Brain pericyte (primary cell): Measurements from ENCODE around the gene GHRHR.

Experiments
- DNase-seq: peaks from one replicate; pipeline ENCODE4 v3.0.0-alpha.2; 2012; ENCODE audit warnings: low read depth, low spot score

The GHRHR gene

DNA sequence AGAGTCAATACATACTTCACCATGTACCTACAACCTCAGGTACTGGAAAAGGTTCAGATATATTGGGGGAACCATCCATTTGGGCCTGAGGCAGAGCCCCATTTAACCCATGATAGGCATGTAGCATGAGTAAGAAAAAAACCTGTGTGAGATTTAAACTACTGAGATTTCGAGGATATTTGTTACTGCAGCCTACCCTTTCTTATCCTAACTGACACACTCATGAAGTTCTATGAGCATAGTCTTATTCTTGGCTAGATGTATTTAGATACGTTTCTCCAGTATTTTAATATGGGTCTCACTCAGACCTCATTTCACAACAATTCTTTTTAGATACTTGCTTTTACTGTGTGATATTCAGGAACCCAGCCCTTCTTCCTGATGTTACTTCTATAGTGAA is 39.3 kb downstream of the GHRHR start:
- no peak for DNase-seq

DNA sequence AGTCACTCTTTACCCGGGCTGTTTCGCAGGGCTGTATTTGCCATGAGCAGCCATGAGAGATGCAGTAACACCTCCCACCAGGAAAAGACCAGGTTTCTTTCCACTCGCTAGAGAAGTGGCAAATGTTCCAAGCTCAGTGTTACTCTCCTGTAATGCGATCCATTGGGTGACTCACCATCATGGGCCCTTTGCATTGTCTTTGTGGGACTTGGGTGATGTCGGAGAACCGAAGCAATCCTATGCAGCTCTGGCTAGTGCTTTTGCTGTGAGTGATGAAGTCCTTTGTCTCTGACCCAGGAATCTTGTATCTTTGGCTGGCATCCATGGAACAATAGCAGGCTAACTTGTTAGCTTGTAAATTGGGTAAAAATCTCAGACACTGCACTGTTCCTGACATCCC is 40.0 kb downstream of the GHRHR start:
- DNase-seq: no peak

DNA sequence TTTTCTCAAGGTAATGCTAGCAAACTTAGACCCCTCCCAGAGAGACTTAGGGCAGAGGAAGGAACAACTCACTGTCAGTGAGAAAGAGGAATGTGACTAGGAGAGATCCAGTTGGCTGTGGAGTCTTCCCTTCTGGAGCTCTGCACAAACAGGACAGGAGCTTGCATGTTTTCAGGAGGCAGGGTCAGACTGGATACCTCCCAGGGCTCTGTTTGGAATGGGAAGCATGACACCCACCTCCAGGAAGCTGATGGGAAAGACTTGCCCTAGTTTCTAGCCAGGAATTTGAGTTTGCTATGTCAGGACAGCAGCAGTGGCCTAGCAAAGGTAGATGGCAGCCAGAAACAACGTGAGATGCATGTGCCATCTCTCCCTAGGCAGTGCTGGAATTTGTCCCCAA is 40.6 kb downstream of the GHRHR start:
- no peak for DNase-seq

DNA sequence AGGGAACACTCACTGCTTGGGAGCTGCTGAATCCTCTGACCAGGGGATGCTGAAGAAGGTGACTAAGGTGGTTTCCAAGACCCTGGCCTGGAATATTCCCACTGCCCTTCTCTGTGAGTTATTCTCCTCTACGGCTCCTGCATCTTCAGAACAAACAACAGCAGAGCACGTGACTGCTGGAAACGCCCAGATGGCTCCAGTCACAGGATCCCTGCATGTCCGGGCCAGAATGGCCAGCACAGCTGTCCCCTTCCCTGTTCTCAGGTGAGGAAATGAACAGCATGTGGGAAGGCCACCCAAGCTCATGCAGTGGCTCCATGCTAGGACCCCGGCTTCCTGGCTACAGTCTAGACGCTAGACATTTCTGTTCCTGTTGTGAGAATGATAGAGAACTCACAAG is 43.1 kb downstream of the GHRHR start:
- DNase-seq: no peak

DNA sequence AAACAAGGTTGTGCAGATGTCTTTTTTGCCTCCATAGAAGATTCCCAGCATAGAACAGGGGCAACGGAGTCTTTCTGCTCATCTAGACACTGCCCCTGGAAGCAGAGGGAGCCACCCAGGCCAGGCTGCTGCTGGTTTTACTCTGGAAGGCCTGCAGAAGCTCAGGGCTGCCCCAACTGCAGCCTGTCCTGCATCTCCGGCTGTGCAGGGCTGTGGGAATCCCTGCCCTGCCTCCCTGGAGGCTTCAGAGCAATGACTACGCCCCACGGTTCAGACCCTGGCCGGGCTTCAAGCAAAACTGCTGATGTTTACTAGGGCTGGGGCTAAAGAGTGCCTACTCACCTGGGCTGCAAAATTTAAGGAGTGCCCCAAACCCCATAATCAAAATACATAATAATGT is 43.9 kb downstream of the GHRHR start:
- no peak for DNase-seq

DNA sequence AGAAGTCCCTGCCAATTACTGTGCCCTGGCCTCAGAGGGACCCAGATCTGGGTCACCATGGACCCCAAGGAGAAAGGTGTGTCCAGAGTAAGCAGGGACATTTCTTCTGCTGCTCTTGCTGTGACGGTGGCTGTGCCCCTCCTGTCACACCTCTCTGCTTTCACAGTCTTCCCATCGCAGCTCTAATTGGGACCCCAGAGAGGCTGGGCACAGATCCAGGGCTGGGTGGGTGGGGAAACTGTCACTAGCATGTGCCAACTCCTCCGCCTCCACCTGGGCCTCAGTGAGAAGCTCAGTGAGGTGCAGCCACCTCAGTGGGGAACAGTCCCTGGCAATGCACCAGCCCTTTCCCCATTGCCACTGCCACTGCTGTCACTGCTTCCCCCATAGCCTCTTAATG is 51.1 kb downstream of the GHRHR start:
- DNase-seq: no peak

DNA sequence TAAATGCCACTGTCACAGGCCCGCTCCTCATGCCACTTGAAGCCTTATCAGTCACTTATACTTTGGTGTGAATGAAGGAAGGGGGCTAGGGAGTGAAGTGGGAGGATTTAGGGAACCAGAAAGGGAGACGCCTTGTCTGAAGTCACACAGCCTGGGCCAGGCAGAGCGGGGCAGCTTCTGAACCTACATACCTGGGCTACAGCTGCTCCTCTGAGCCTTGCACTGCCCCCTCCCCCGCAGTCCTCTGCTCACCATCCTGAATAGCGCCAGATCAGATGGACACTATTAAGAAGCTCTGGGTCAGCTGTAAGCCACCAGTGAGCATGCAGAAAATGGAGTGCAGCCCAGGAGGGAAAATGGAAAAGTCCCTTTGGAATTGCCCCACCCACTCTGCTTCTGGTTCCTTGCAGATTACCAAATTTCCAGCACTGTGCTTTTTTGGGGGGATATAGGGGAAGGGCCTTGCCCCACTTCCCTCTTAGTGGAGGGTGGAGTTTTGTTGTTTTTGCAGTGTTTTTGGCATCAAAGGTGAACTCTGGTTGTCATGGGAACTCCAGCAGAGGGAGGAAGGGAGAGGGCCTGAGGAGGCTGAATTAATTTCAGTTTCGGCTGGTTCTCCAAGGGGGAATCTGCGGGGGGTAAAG is 53.4 kb downstream of the GHRHR start:
- DNase-seq: no peak

DNA sequence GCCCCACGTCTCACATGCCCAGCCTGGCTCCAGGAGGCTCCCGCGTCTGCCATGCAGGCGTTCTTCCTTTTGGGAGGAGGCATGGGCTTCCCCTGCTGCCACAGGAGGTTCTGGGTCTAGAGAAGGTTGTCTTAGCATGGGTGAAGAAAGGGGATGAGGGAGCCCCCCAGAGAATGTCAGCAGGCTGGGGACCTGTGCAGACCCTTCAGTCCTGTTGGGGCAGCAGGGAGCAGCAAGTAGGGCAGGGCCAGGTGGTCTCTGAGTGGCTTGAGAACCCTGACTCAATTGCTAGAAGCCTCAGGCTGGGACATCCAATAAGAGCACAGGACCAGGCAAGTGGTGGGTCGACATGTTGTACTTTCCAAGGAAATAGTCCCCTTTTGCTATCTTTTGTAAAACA is 54.0 kb downstream of the GHRHR start:
- no peak for DNase-seq

DNA sequence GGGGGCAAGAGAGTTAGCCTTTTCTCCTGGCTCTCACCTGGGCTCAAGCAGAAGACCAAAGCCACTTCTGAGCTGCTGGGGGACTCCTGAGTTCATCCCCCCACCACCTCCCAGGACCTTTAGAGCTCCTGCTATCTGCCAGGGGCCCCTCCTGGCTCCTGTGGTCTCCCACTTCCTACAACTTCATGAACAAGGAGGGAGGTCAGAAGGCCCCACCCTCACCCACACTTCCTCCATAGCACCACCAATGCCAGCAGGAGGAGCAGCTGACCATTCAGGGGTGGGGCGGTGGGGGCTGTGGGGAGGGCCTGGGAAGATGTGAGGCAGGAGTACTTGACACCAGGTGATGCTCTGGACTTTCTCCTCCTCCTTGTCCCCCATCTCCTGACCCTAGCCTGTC is 55.8 kb downstream of the GHRHR start:
- no peak for DNase-seq

DNA sequence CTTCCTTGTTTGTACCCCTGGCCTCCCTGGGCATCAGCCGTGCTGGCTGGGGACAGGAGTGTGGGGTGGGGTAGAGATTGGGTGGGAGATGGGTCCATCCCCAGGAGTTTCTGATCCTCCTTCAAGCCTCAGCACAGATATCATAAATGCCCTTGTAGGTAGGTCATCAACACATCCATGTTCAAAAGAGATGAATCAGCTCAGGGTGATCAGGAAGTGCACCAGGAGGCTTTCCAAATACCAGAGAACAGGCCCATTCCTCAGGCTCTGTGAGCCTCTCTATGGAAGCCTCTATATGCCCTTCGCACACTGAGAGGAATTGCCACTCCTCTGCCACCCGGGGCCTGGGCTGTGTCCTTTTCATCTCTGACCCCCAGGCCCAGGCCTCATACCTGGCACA is 56.4 kb downstream of the GHRHR start:
- no peak for DNase-seq

DNA sequence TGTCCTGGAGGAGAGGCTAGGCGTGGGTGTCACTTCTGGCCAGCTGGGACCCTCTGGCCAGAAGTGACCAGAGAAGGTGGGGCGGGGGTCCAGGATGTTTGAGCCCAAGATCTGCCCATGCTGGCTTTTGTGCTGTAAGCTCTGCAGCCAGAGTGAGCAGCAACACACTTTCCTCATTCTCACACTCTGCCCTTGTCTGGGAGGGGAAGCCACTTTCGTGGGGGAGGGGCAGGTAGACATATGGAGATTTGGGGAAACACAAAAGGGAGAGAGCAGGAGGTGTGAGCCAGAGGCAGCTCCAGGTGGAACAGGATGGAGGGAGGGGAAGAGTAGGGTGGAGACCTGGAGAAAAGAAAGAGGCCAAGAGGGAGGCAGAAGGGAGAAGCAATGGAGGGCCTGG is 56.9 kb downstream of the GHRHR start:
- DNase-seq: no peak

DNA sequence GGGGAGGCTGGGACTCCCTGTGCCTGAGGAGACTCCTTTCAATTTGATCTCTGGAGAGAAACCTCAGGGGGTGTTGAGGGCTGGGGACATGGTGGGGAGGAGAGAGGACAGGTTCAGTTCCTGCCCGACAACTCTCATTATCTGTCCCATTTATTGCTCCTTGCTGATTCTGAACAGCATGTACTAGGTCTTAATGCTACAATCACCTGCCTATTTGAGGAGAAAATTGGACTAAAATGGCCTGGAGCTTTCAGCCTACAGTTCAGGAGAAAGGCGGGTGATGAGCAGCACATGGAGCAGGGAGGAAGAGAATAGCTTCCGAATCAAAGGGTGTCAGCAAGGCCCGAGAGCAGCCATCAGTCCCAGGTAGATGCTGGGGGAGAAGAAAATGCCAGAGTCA is 58.4 kb downstream of the GHRHR start:
- no peak for DNase-seq

DNA sequence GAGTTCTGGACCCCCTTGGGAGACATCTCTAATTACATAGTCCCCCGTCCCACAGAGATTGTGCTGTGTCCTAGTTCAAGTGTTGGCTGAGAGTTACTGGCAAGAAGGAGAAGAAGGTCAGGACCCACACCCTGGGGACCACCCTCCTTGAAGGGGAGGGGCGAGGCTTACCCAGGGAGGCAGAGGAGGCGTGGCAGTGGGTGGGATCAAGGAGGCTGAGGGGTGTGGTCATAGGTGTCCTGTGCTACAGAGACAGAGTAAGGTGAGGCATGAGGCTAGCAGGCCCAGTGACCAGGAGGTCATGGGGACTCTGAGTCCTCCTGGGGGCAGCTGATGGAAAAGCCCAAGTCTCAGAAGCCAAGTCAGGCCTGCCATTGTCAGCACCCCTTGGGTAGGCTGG is 59.0 kb downstream of the GHRHR start:
- no peak for DNase-seq

DNA sequence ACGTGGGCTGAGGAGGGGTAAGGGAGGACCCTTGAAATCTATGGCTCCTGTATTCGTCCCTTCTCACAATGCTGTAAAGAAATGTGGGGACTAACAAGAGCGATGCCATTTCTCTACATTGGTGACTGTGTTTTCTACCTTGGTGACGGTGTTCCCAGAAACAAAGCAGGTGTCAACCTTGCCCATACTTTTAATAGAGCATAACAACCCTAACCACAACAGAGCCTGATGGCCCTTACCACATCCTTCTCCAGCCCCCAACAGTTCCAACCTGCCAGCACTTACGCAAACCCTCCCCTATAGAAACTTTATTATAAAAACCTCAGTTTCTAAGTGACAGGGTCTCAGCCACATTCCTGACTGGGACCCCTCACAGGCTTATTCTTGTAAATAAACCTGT is 60.1 kb downstream of the GHRHR start:
- DNase-seq: no peak

DNA sequence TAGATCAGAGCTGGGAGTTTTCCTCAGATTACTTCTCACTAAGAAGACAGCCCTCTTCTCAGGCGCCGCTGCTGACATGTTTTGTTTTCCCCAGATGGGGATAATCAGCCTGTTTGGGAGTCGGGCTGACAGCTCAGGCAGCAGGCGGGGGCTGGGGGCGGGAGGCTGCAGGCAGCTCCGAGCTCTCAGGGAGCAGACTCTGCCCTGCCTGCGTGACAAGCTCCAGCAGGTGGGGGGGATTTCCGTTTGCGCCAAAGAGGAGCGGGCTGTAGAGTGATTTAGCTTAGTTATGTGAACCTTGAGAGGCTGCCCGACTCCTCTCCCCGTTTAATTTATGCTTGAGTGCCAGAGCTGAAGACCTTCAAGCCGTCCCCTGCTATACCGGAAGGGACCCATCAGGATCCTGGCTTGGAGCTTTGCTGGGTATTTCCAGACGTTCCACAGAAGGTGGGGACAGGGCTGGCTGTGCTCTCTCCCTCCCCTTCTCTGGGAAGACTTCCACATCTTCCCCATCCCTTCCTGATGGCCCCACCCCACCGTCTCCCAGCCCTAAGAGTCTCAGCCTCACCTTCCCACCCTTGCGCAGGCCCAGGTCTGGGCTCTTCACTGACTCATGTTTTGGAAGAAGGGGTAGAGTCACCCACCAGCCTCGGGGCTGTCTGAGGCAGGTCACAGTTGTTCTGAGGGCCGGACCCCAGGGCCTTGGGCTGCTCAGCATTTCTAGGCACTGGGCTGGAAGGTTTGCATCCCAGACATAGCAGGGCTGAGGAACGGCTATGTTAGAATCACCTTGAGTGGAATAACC is 63.6 kb downstream of the GHRHR start:
- DNase-seq: no peak

DNA sequence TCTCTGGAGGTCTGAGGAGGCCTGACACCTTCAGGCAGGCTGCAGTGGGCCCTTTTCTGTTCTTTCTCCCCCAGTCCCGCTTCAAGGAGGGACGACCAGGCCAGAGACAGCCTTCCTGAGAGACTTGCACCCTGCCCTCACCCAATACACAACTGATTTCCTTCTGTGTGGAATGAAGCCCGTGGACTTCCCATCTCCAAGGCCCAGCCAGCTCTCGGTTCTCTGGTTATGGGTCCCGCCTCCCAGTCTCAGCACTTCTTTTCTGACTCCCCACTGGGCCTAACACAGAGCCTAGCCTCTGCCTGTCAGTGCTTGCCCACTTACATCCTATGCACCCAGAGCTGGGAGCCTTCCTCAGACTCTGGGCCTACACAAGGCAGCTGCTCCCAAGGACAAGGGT is 64.3 kb downstream of the GHRHR start:
- no peak for DNase-seq

DNA sequence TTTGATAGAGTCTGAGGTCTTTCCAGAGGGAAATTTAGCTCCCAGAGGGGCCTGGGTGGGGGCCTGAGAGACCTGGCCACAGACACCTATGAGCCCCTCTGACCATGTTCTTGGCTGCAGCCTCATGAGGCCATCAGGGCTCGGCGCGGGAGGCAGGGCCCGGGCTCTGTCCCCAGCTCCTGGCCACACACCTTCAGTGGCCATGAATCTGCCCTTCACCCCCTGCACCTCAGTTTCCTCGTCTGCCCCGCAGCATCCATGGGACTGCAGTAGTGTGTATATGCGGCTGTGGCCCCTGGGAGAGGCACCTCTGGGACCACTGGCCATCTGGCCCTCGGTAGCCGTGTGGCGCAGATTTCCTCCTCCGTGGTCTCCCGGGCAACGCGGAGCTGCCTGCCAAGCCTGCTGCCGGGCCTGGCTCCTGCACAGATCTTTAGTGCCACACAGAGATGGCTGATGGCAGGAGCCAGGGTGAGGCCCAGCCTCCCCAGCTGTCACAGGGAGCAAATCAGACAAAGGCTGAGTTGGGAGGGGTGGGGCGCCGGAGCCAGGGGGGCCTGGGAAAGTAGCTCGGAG is 64.8 kb downstream of the GHRHR start:
- DNase-seq: no peak
